ENCODE results near the gene CACNB4.
"Not testable (repeated sequence)": the region's sequence is repeated elsewhere in the genome, so short reads cannot be mapped to it uniquely, and the experiment has no call there.

The CACNB4 gene

DNA sequence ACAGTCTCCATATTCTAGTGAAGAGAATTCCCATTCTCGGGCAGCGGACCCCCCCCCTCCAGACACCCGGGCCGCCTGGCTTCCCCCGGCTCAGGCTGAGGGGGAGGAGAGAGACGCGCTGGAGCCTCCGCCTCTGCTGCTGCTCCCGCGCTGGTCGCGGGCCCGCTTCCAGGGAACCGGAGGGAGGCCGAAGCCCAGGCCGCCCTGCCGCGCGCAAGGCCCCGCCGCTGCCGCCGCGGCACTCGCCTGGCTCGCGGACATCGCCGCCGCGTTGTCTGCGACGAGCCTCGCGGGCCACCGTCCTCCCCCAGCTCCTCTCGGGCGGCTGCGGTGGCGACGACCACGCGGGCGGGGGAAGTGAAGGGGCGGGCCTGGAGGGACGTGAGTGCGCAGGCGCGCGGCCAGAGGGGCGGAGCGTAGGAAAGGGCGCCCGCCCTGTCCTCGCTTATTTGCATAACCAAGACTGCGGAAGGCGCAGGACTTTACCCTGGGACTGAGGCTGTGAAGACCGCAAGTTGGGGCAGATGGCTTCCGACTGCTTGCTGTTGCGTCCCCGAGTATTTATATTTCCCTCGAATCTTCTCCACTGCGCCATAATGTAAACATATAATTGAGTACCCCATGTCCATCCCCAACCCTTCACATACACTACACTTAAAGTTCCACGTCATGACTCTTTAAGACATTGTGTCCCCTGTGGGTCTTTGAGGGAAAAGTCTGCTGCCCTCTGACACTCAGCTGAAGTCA is 270.5 kb downstream of the CACNB4 start, which contains the start of gene ARL5A:
ARL5A (minus strand) TSS at position 279 of the 747 bp plus-strand sequence; CDS start at position 34, 245 bp downstream.
- peak; percentile 89 to 92 for DNase-seq (ENCODE audit: low read depth in 1 of 2, low spot score in 1 of 2)

DNA sequence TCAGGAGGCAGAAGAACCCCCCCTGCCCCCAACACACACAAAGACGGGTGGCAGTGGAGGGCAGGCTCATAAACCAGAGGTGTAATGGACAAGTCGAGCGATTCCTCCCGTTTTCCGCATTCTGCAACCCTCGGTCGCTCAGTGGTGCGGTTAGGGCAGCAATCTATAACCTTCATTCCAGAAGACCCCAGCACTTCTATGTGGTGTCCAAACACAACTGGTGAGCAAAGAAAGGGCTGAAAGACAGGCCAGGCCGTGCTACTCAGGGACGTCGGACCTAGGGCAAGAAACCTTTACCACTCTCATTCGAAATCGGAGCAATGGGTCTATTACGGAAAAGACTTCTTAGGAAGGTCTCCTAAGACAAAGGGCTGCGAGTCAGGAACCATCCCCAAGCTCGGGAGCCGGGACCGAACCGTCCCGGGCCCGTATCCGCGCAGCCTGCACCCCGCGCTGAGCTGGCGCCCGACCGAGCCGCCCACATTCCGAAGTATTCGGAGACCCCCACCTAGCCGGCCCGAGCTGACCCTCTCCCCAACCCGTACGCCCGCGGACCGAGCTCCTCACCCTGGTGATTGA is 271.2 kb downstream of the CACNB4 start:
- peak in 1 of 2 donors; percentile 1 for DNase-seq (ENCODE audit: low read depth in 1 of 2, low spot score in 1 of 2)

DNA sequence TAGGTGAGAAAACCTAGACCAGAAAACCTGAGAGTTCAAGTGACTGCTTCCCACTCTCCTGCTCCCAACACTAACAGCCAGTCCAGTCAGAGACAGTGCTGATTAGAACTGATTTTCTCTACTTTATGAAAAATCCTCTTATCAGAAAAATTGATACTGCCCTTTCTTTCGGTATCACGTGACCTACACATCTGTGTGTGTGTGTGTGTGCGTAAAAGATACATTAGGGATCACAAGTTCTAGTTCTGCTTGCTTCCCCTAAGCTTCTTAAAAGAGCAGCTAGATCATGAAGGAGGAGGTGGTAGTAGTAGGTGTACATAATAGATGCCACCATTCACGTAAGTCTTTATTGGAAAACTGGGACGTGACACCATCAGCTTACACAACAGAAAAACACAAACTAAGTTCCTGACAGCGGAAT is 272.1 kb downstream of the CACNB4 start:
- no peak for DNase-seq (ENCODE audit: low read depth in 1 of 2, low spot score in 1 of 2)

DNA sequence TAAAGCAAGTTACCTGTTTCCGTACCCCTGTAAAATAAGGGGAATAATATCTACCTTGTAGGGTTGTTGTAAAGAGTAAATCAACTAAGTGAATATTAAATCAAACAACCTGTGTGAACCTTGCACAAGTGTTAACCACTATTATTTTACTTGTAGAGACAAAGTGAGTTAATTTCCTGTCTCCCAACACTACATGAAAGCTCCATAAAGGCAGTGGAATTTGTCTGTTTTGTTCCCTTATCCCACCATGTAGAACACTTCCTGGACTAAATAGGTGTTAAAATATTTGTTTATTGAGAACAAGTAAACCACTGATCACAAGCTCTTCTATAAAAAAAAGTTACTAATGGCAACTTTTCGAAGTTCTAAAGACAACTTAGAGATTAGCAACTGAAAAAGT is 274.0 kb downstream of the CACNB4 start:
- DNase-seq (ENCODE audit: low read depth in 1 of 2, low spot score in 1 of 2): no peak

DNA sequence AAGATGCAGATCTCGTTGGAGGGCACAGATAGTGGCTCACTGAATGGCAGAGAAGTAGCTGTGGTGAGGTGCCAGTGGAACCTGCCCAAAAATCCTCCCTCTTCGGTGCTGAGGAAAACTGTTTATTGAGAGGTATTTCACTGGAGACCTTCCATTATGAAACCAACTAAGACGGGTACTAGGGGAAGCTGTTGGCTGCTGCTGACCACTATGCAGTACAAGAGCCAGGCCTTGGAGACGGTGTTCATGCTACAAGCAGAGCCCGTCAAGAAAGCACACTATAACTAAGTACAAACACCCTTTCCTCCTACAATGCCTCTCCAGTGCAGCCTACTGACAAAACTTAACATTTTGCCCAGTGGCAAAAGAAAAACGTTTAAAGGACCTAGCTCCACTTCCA is 275.2 kb downstream of the CACNB4 start:
- DNase-seq (ENCODE audit: low read depth in 1 of 2, low spot score in 1 of 2): no peak

DNA sequence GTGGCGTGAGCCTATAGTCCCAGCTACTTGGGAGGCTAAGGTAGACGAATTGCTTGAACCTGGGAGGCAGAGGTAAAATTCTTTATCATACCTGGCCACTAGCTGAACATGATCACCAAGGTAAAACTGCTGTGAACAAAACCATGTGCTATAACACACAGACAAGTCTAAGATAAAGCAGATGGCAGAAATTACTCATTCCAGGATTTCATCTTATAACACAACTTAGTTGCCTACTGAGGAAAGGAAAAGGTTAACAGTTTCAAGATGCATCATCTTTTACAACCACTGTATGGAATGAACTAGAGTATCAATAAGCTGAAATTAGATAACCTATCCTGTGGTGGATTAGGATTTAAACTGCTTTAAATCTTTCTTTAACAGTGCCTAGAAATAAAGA is 278.9 kb downstream of the CACNB4 start:
- no peak for DNase-seq (ENCODE audit: low read depth in 1 of 2, low spot score in 1 of 2)

DNA sequence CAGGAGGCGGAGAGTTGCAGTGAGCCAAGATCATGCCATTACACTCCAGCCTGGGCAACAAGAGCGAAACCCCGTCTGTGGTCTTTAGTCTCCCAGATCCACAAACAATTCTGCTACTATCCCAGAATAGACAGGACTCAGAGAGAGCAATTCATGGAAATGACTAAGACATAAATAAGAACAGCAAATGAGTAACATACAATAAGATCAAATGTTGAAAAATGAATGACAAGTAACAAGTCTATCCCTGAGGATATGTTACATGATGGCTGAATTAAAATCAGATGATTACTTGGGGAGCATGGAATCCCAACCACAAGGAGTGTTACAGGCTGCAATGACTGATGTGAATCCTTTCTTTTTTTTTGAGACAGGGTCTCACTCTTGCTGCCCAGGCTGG is 280.9 kb downstream of the CACNB4 start:
- DNase-seq (ENCODE audit: low read depth in 1 of 2, low spot score in 1 of 2): no peak

DNA sequence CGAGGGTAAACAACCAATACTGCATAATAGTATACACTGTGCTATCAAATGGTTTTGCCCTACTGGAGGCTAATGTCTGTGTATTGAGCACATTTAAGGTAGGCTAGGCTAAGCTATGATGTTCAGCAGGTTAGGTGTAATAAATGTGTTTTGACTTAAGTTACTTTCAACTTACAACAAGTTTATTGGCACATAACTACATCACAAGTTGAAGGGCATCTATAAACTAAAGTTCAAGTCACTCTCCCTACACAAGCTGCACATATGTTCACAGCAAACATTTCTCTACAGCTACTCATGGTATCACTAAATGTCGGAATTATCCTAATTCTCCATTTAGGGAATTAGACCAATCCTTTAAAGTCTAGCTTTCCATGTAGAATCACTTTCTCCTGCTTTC is 282.0 kb downstream of the CACNB4 start:
- no peak for DNase-seq (ENCODE audit: low read depth in 1 of 2, low spot score in 1 of 2)

DNA sequence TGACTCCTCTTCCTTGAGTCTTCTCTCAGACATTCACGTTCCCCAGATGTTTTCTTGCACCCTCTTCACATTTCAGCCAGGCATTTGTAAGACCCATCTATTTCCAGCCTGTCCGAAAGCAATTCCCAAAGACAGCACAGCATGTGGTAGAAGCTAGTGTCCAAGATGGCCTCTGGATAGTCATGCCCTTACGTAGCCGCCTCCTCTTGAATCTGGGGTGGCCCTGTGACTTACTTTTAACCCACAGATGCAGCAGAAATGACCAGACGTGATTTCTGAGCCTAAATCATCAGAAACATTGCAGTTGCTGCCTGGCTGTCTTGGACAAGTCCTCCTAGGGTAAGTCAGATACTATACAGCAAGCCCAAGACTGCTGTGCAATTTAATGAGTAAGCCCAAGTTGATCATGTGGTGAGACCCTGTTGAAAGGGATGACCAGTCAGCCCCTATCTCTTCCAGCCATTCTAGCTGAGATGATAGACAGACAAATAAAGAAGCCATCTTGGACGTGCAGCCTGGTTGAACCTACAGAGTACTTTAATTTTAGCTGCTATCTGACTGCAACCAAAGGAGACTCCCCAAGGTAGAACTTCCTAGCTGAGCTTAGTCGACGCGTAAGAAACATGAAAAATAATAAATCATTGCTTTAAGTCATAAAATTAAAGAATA is 282.9 kb downstream of the CACNB4 start:
- DNase-seq (ENCODE audit: low read depth in 1 of 2, low spot score in 1 of 2): no peak

DNA sequence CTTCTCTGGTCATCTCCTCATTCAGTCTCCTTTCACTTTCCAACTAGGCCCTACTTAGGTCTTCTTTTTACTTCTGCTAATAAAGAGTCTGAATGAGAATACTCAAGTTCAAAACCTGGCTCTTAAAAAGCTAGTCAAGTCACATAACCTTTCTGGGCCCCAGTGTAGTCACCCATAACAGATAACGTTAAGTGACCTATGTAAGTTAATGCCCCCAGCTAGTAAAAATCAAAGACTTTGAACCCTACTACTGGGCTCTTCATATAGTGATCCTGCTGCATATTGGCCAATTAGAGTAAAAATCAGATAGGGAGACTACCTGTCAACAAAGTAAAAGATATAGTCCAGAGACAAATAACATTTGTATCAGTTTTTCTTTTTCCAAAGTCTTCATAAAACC is 288.4 kb downstream of the CACNB4 start:
- DNase-seq (ENCODE audit: low read depth in 1 of 2, low spot score in 1 of 2): no peak

DNA sequence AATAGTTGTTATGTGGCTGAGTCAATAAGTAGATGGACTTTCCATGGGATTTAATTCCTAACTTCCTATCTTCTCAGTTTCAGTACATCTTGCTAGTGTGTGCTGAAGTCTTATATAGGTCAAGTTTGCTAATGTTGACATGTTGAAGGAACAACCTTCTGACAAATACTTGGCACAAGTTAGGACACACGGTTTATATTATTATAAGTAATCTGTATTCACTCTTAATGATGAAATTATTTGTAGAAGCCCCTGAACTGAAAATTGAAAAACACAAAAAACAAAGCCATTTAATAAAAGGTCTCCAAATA is 289.8 kb downstream of the CACNB4 start:
- DNase-seq (ENCODE audit: low read depth in 1 of 2, low spot score in 1 of 2): no peak

DNA sequence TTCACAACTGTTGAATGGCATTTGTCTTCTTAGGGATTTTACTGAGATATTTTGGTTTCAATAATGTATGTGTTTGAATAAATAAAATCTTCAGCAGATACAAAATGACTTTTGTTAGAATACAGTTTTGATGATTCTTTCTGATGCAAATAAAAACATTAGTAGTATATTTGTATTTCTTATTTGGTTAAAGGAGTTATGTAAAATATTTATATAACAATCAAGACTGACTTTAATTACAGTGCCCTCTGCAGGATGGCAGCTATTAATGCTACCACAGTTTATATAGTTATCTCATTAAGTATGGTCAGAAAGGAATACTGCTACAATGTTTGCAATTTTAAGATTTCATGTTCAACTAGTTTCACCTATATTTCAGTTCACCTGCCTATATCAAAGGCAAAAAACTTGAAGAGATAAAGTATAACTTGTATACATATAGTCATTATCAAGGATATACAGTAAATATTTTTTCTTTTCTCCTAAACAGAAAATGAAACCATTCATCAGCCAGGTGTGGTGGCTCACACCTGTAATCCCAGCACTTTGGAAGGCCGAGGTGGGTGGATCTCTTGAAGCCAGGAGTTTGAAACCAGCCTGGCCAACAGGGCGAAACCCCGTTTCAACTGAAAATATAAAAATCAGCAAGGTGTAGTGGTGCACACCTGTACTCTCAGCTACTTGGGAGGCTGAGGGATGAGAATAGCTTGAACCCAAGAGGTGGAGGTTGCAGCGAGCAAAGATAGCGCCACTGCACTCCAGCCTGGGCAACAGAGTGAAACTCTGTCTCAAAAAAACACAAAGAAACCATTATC is 290.4 kb downstream of the CACNB4 start:
- DNase-seq (ENCODE audit: low read depth in 1 of 2, low spot score in 1 of 2): no peak

DNA sequence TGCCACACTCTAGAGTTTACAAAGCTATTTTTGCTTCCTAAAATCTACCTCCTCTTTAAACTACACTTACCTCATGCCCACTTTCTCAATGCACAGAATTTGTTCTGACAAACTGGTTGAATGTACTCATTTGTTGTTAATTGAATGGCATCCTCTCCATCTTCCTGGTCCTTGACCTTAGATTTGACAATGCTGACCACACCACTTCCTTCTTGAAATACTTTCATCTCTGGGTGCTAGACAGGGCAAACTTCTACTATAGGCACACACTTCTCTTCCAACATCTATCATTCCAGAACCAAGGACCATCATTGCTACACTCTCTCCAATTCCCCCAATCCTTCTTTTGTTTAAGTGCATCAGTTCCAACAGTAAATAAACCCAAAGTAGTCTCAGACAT is 292.9 kb downstream of the CACNB4 start:
- no peak for DNase-seq (ENCODE audit: low read depth in 1 of 2, low spot score in 1 of 2)

DNA sequence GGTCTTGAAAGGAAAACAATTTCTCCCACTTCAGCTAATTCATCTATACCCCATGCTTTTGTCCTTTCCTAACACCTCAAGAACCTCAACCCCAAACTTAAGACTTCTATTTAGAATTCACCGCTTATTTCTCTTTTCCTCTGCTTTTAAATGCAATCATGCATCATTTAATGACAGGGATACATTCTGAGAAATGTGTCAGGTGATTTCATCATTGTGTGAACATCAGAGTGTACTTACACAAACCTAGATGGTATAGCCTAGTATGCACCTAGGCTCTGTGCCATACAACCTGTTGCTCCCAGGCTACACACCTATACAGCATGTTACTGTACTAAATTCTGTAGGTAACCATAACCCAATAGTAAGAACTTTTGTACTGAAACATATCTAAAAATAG is 293.5 kb downstream of the CACNB4 start:
- DNase-seq (ENCODE audit: low read depth in 1 of 2, low spot score in 1 of 2): no peak

DNA sequence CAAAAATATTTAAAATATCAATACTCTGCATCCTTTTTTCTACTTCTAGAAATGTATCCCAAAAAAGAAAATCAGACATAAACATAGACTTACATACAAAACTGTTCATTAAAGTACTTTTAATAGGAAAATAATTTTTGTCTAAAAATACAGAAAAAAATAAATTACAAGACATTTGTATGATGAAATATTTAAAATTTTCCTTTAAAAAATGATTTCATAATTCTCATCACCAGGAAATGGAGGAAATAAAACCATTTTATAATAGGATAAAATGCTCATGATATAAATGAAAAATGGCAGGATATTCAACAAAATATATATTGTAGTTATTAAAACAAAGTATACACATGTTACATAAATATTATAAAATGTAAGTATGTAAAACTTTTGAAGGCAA is 295.0 kb downstream of the CACNB4 start:
- no peak for DNase-seq (ENCODE audit: low read depth in 1 of 2, low spot score in 1 of 2)

DNA sequence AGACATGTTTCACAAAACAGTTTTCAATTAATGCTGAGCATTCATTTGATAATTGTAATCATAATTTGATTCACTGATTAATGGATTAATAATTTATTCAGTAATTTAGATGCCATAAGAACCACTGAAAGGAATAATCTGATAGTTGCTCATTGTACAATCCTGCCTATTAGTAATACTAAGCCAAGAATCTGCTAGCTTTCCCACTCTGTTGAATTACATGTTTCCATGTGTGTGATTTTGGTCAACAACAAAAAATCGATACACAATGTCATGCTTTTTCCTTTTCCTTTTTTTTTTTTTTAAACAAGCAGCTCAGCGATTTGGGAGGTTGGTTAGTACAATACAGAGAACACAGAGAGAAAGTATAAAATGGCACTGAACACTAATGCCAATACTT is 296.5 kb downstream of the CACNB4 start:
- no peak for DNase-seq (ENCODE audit: low read depth in 1 of 2, low spot score in 1 of 2)

DNA sequence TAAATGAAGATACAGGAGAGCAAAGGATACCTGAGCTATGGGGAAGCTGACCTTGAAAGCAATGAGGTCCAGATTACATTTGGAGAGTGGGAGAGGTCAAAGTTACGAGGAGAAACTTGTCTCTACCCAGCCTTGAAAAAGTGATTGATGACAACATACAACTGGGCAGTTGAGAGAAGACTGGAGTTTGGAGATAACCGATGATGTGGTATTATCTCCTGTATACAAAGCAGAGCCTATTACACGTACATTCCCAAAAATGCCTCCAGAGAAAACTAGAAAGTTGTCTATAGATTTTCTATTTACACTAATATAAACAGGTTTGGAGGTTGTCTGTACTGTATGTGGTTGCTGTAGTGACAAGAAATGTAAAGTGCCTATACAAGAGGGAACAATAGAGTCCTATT is 299.0 kb downstream of the CACNB4 start:
- no peak for DNase-seq (ENCODE audit: low read depth in 1 of 2, low spot score in 1 of 2)

DNA sequence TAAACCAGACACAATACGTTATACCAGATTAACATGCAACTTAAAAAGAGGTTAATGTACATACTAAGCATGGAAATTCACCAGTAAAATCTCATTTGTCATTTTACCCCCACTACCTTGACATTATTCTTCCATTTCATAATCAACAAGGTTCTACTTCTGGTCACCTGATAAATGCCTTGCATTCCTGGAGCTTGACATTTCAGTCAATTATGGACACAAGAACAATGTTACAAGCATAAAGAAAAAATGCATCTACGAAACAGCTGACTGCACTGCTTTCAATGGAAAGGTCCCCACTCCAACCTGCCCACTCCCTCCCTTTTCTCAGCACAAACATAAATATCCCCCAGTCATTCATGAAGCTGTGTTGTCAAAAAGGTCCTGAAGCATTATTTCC is 302.1 kb downstream of the CACNB4 start:
- DNase-seq (ENCODE audit: low read depth in 1 of 2, low spot score in 1 of 2): no peak

DNA sequence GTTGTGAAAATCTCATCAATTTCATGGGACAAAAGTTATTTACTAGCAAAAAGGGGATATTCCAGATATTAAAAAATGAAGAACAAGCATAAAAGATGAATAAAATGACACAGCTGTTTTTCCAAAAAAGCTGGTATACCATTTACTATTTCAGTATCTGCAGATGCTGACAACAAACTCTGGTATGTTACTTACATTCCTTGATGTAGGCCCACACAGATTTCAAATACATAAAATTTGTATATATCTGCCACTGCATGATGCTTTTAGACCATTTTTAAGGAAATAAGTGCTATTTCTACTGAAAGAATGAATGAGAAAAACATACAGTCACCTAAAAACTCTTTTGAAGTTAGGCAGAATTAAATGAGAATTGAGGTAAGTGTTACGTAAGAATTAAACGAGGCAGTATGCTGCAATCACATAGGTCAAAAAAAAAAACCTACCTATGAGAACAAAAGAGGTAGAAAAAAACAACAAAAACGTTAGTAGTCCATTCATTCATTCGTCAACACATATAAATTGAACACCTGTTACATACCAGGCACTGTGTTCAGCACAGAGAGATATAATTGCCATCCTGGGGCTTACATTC is 303.1 kb downstream of the CACNB4 start:
- DNase-seq (ENCODE audit: low read depth in 1 of 2, low spot score in 1 of 2): no peak

DNA sequence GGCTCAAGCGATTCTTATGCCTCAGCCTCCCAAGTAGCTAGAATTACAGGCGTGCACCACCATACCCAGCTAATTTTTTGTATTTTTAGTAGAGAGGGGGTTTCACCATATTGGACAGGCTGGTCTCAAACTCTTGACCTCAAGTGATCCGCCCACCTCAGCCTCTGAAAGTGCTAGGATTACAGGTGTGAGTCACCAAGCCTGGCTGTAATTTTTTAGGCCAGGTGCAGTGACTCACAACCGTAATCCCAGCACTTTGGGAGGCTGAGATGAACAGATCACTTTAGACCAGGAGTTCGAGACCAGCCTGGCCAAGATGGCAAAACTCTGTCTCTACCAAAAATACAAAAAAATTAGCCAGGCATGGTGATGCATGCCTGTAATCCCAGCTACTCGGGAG is 304.4 kb downstream of the CACNB4 start:
- not testable (repeated sequence) for DNase-seq (ENCODE audit: low read depth in 1 of 2, low spot score in 1 of 2)

DNA sequence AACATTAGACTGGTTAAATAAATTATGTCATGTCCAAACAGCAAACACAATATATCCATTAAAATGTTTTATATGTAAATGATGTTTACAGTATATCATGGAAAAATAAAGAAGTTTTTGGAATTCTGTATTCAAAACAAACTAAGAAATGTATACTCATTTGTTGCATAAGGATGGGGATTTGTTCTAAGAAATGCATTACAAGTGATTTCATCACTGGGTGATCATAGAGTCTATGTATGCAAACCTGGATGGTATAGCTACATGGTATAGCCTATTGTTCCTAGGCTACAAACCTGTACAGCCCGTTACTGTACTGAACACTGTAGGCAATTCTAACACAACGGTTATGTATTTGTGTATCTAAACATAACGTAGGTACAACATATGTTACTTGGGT is 305.7 kb downstream of the CACNB4 start:
- DNase-seq (ENCODE audit: low read depth in 1 of 2, low spot score in 1 of 2): no peak

Data from activated CD4-positive, alpha-beta T cell treated with anti-CD3 and anti-CD28 coated beads, Interleukin-2, amount 50 U/mL, for 24 hours (primary cell).